AG08396 (cell line): ENCODE data around the gene C19orf38.
"Not testable (repeated sequence)": the region's sequence is repeated elsewhere in the genome, so short reads cannot be mapped to it uniquely, and the experiment has no call there.

ENCODE experiments used
- DNase-seq: peaks from one replicate; pipeline ENCODE4 v3.0.0; 2012; ENCODE audit warnings: low spot score, mixed read lengths

Gene C19orf38

GRCh38 chr19:10852098-10852800, 4.0 kb downstream of the C19orf38 start:
- peak; percentile 38 for DNase-seq

DNA sequence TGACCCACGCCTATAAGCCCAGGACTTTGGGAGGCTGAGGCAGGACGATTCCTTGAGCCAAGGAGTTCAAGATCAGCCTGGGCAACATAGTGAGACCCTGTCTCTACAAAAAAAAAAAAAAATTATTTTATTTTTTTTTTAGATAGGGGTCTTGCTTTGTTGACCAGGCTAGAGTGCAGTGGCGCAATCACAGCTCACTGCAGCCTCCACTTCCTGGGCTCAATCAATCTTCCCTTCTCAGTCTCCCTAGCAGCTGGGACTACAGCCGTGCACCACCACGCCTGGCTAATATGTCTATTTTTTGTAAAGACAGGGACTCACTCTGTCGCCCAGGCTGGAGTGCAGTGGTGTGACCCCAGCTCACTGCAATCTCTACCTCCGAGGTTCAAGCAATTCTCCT, 4.7 kb downstream of the C19orf38 start:
- no peak for DNase-seq

DNA sequence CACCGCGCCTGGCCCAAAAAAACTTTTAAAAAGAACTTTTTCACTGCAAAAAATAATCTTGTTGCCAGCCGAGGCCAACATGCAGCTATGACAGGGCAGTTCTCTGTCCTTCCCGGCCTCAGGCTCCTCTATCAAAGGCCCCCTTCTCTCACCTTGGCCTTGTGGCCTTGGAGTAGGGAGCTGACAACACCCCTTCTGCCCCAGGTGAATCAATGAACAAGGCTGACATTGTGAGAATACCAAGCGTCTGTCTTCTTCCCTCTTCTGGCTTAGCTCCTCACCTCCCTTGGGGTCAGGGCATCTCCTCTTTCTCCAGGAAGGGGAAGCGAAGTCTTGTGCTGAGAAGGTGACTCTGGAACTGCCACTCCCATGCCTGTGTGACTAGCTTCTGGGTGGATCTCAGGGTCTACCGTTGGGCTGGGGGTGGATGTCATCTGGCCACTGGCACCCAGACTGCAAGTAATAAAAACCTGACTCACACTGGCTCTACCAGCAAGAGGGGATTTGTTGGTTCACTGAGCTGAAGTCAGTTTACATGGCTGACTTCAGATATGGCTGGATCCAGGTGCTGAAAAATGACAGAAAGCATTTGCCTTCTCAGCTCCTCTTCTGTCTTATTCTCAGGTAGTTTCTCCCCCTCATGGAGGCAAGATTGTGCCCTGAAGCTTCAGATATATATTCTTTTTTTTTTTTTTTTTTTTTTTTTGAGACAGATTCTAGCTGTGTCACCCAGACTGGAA, 6.3 kb downstream of the C19orf38 start:
- no peak for DNase-seq

DNA sequence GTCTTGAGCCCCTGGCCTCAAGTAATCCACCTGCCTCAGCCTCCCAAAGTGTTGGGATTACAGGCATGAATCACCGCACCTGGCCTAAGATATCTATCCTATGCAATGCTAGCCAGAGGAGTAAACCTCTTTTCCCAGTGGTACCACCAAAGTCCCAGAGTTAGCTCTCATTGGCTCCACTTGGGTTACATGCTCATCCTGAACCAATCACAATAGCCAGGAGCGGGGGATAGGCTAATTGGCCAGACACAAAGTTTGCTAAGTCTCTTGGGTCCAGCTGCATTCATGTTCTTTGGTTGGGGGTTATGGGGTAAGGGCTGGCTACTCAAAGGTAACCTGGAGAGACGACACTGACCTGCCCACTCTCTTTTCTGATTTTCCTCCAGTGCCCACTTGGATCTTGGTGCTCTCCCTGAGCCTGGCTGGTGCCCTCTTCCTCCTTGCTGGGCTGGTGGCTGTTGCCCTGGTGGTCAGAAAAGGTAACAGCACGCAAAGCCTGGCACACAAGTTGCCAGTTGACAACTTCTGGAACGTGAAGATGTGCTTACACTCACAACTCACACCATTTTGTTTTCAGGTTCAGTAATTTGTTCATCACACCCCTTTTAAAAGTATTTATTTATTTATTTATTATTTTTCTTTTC, 7.8 kb downstream of the C19orf38 start:
- DNase-seq = no peak

DNA sequence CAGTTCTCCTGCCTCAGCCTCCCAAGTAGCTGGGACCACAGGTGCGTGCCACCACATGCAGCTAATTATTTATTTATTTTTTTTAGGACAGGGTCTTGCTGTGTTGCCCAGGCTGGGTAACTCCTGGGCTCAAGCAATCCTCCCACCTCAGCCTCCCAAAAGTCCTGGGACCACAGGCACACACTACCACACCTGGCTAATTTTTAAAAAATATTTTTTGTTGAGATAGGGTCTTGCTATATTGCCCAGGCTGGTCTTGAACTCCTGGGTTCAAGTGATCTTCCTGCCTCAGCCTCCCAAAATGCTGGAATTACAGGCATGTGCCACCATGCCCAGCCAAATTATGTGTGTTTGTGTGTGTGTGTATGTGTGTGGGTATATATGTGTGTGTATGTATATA, 8.7 kb downstream of the C19orf38 start:
- not testable (repeated sequence) for DNase-seq

GRCh38 chr19:10858204-10858828, 10.1 kb downstream of the C19orf38 start:
- peak; percentile 37 for DNase-seq

DNA sequence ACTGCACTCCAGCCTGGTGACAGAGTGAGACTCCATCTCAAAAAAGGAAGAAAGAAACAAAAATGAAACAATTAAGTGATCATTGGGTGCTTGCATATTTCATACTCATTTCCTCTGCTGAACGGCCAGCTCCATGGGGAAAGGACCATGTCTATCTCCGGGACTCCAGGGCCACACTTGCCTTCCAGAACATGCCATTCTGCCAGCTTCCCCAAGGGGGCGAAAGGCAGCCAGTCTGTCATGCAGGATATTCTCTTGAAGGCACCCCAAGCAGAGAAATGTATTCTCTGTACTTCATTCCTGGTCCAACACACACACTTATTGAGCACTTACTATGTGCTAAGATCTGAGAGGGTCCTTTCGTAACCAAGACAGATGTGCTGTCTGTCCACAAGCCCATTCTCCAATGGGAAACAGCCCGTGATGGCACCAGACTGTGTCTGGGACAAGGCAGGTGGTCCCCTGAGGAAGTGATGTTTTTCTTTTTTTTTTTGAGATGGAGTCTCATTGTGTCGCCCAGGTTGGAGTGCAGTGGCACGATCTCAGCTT, 13.0 kb downstream of the C19orf38 start:
- no peak for DNase-seq

GRCh38 chr19:10862561-10863106, 14.4 kb downstream of the C19orf38 start:
- DNase-seq = no peak

DNA sequence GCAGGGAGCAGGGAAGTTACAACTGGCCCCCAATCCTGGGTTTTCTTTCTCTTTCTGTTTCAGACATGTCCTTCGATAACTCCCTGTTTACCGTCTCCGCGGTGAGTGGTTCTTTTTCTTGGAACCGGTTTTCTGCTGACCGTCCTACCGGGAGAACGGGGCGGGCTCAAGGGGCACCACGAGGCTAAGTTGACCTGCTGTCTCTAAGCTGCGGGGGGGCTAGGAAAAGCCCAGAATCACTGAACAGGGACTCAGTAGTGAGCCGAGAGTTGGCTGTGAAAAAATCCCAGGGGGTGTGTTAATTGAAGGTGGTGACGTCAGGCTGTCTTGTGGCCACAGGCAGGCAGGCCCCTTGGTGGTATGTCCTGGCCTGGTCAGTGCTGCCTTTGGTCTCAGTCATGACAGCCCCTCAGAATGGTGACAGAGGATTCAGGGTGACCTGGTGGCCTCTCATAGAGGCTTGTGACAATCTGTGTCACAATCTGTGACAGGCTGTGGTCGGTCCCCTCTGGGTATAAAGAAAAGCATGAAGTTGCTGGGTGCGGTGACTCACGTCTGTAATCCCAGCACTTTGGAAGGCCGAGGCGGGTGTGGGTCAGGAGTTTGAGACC, 15.0 kb downstream of the C19orf38 start:
- DNase-seq = no peak

DNA sequence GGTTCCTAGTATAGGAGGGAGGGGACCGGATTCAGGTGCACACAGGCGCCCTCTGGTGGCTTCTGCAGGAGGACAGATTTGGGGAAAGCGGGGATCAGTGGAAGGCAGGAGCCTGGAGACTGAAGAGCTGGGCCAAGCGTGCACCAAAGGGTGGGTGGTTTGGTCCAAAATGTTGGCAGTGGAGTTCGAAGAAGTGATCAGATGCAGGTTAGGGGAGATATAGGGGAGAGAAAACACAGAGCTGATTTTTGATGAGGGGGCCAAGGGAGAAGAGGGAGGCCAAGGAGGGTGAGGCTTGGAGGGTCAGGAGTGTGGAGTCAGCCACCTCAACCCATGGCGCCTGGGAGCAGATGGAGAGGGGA, 16.3 kb downstream of the C19orf38 start:
- peak; percentile 87 for DNase-seq

- DNase-seq = no peak
Observed at GRCh38 chr19:10866495-10866894, 18.3 kb downstream of the C19orf38 start.

- DNase-seq = no peak
Observed at GRCh38 chr19:10868872-10869547, 20.8 kb downstream of the C19orf38 start.

DNA sequence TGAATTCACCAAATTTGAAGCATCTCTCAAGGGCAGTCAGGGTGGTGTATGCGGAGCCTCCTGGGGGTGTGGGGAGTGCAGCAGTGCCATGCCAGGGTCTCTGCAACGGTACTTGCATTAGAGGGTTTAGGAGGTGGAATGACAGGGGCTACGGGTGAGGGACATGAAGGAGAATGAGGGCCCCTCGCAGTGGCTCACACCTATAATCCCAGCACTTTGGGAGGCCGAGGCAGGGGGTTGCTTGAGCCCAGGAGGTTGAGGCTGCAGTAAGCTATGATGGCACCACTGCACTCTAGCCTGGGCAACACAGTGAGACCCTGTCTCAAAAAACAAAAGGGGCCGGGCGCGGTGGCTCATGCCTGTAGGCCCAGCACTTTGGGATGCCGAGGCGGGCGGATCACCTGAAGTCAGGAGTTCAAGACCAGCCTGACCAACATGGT, 21.7 kb downstream of the C19orf38 start:
- DNase-seq = not testable (repeated sequence)

GRCh38 chr19:10870501-10870954, 22.3 kb downstream of the C19orf38 start:
- no peak for DNase-seq

- peak; percentile 100 for DNase-seq
Observed at GRCh38 chr19:10870955-10871603, 22.9 kb downstream of the C19orf38 start, which contains the start of gene CARM1. TSS of gene CARM1 (plus strand) at chr19:10871553. CDS start at chr19:10871703, 150 bp downstream.

DNA sequence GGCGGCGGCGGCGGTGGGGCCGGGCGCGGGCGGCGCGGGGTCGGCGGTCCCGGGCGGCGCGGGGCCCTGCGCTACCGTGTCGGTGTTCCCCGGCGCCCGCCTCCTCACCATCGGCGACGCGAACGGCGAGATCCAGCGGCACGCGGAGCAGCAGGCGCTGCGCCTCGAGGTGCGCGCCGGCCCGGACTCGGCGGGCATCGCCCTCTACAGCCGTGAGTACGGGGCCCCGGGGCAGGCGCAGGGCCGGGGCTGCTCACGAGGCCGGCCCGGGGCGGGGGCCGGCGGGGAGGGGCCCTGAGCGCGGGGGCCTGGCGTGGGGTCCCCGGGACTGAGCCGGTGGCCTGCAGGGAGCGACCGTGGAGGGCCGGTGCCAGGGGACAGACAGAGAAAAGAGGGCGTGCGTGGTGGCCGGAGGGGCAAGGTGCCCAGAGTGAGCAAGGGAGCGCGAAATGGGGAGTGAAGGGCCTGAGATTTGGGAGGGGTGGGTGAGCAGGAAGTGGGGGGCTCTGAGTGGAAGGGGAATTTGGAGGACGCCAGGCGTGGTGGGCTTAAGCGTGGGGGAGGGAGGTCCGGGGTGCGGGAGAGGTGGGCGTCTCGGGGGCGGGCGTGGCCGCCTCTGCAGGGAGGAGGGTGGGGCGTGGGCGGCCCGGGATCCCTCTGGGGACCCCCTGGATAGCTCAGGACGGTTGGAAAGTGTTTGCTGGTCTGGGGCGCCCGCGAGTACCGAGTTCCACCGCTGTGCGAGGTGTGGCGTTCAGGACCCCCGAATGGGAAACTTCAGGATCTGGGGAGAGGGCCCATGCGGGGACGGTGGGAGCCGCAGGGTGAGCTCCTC, 23.7 kb downstream of the C19orf38 start:
- DNase-seq = peak; percentile 53

GRCh38 chr19:10872546-10873107, 24.4 kb downstream of the C19orf38 start:
- peak; percentile 34 for DNase-seq

GRCh38 chr19:10874024-10874423, 25.8 kb downstream of the C19orf38 start:
- no peak for DNase-seq
